HS-5 (cell line): Measurements from ENCODE around the gene ZNF101.
A peak's percentile ranks its signal among the peaks of the same experiment; 100 is the strongest.

Experiments used
- DNase-seq: peaks from one replicate; pipeline ENCODE4 v3.0.0-alpha.2; 2012; ENCODE audit warnings: low read depth

The ZNF101 gene

GRCh38 chr19:19668230-19669012, at the start of gene ZNF101:
TSS of gene ZNF101 (plus strand) at chr19:19668839. CDS start at chr19:19668964, 125 bp downstream.
- DNase-seq: peak; percentile 64

GRCh38 chr19:19619181-19619848, 49.3 kb upstream of the ZNF101 start:
- no peak for DNase-seq

- DNase-seq: no peak
Measured at GRCh38 chr19:19619849-19620210, 48.8 kb upstream of the ZNF101 start.

- DNase-seq: no peak
Measured at GRCh38 chr19:19623383-19623782, 45.3 kb upstream of the ZNF101 start.

- no peak for DNase-seq
Measured at GRCh38 chr19:19624032-19624570, 44.5 kb upstream of the ZNF101 start.

GRCh38 chr19:19626516-19627472, 41.8 kb upstream of the ZNF101 start:
- DNase-seq: no peak

GRCh38 chr19:19627621-19628500, 40.8 kb upstream of the ZNF101 start, which contains the start of gene LPAR2:
TSS of gene LPAR2 (minus strand) at chr19:19628220. CDS start at chr19:19627275, 945 bp downstream.
- DNase-seq: no peak

GRCh38 chr19:19628501-19629134, 40.0 kb upstream of the ZNF101 start:
- DNase-seq: no peak

GRCh38 chr19:19630062-19630414, 38.6 kb upstream of the ZNF101 start:
- no peak for DNase-seq

GRCh38 chr19:19630426-19630825, 38.2 kb upstream of the ZNF101 start:
- no peak for DNase-seq

- no peak for DNase-seq
Measured at GRCh38 chr19:19631346-19631745, 37.3 kb upstream of the ZNF101 start.

- DNase-seq: no peak
Measured at GRCh38 chr19:19632661-19633060, 36.0 kb upstream of the ZNF101 start.

GRCh38 chr19:19633711-19634515, 34.7 kb upstream of the ZNF101 start:
- no peak for DNase-seq

- no peak for DNase-seq
Measured at GRCh38 chr19:19634516-19635312, 33.9 kb upstream of the ZNF101 start.

GRCh38 chr19:19635313-19635702, 33.3 kb upstream of the ZNF101 start:
- DNase-seq: no peak

- DNase-seq: no peak
Measured at GRCh38 chr19:19636573-19637185, 32.0 kb upstream of the ZNF101 start.

GRCh38 chr19:19637186-19637522, 31.5 kb upstream of the ZNF101 start:
- DNase-seq: no peak

GRCh38 chr19:19637523-19638251, 31.0 kb upstream of the ZNF101 start:
- DNase-seq: no peak
